SK-N-SH treated with all-trans-retinoic acid at 6 μM for 48 hours (cell line): Measurements from ENCODE around the gene WDR7.

Experiments used
- ARNTL ChIP-seq: fragments of 450-650 bp; formaldehyde crosslinking; IDR thresholded peaks from 2 replicates; pipeline ENCODE4 v1.5.0; 2020; ENCODE audit warnings: low read depth, mild to moderate bottlenecking, moderate library complexity, borderline replicate concordance
- BACH2 ChIP-seq: fragments of 250-450 bp; sonication (Bioruptor Pico); IDR thresholded peaks from 2 replicates; pipeline ENCODE4 v1.9.0; 2021; ENCODE audit warnings: mild to moderate bottlenecking, borderline replicate concordance
- CSRNP3 ChIP-seq: fragments of 250-450 bp; sonication (Bioruptor Pico); IDR thresholded peaks from 2 replicates; pipeline ENCODE4 v1.5.1; 2021; ENCODE audit warnings: mild to moderate bottlenecking, moderate library complexity
- RARB ChIP-seq: fragments of 250-450 bp; sonication (Bioruptor Pico); IDR thresholded peaks from 2 replicates; pipeline ENCODE4 v1.8.0; 2021; ENCODE audit warnings: mild to moderate bottlenecking, moderate library complexity
- TCF4 ChIP-seq: fragments of 250-450 bp; sonication (Bioruptor Pico); IDR thresholded peaks from 2 replicates; pipeline ENCODE4 v1.8.0; 2021; ENCODE audit warnings: mild to moderate bottlenecking, moderate library complexity, borderline replicate concordance
- ZNF70 ChIP-seq: fragments of 450-650 bp; formaldehyde crosslinking; IDR thresholded peaks from 2 replicates; pipeline ENCODE4 v1.5.0; 2020; ENCODE audit warnings: mild to moderate bottlenecking, moderate library complexity

GRCh38 chr18:56890632-56891031 lies 239.5 kb downstream of the WDR7 start:
- no peak for TF ChIP-seq TCF4
- TF ChIP-seq BACH2 (CRISPR knock-in tag): no peak
- no peak for TF ChIP-seq CSRNP3 (CRISPR knock-in tag)
- TF ChIP-seq RARB (CRISPR knock-in tag): no peak
- no peak for TF ChIP-seq ZNF70
- TF ChIP-seq ARNTL (CRISPR knock-in tag): no peak
